A673 (cell line): ENCODE data around the gene RNF149. TPM values are rescaled to one million over a fixed set of nuclear protein-coding genes. Genes with fewer than 3 reads are reported as not detected.

Source experiments
- BruUV-seq: library from RNA; stranded (reverse); fragments of 400-500 nt; replicated peaks from 2 replicates; lab custom pipeline; 2021; lab: Mats Ljungman, UMichigan
- CTCF ChIA-PET: fragments of 300-600 bp; sonication (Branson Sonifier 250); formaldehyde crosslinking; loops from one replicate; lab custom pipeline; 2022; ENCODE audit warnings: antibody characterized with exemption; lab: Charles Lee
- POLR2A ChIA-PET: fragments of 300-600 bp; sonication (Branson Sonifier 250); formaldehyde crosslinking; loops from one replicate; lab custom pipeline; 2022; ENCODE audit warnings: antibody characterized with exemption; ENCODE audit not compliant: low non-redundant PET; lab: Charles Lee
- DNase-seq: peaks from one replicate; pipeline ENCODE4 v3.0.0-alpha.2; 2015; ENCODE audit warnings: low spot score
- H3K27ac ChIP-seq: fragments of 200-600 bp; sonication (generic); 2 replicates; pipeline ENCODE4 v1.5.1; 2016; ENCODE audit warnings: mixed run types, low read depth, mild to moderate bottlenecking, mixed read lengths, antibody characterized with exemption, low read length; ENCODE audit not compliant: poor library complexity, severe bottlenecking
- H3K27me3 ChIP-seq: fragments of 200-600 bp; sonication (generic); replicated peaks from 2 replicates; pipeline ENCODE4 v1.6.1; 2017; ENCODE audit warnings: mixed run types, low read depth, mild to moderate bottlenecking, mixed read lengths, antibody characterized with exemption, low read length; ENCODE audit not compliant: insufficient read depth, poor library complexity
- H3K36me3 ChIP-seq: fragments of 200-600 bp; sonication (generic); 2 replicates; pipeline ENCODE4 v1.6.1; 2016; ENCODE audit warnings: mixed run types, mild to moderate bottlenecking, mixed read lengths, antibody characterized with exemption, low read length; ENCODE audit not compliant: insufficient read depth, poor library complexity, severe bottlenecking
- H3K4me1 ChIP-seq: fragments of 200-600 bp; sonication (generic); 2 replicates; pipeline ENCODE4 v1.6.1; 2017; ENCODE audit warnings: mixed run types, mild to moderate bottlenecking, mixed read lengths, antibody characterized with exemption, low read length; ENCODE audit not compliant: insufficient read depth, poor library complexity, severe bottlenecking
- H3K4me3 ChIP-seq: fragments of 200-600 bp; sonication (generic); 2 replicates; pipeline ENCODE4 v1.5.1; 2016; ENCODE audit warnings: low read depth, mixed run types, mild to moderate bottlenecking, mixed read lengths, low read length; ENCODE audit not compliant: poor library complexity, severe bottlenecking
- H3K9me3 ChIP-seq: fragments of 200-600 bp; sonication (generic); 2 replicates; pipeline ENCODE4 v1.6.1; 2016; ENCODE audit warnings: mixed run types, low read depth, mild to moderate bottlenecking, mixed read lengths, antibody characterized with exemption, low read length; ENCODE audit not compliant: poor library complexity, severe bottlenecking
- CTCF ChIP-seq: fragments of 300-800, 200-600 bp; sonication (generic); conservative IDR thresholded peaks from 2 replicates; pipeline ENCODE4 v1.5.1; 2017; ENCODE audit warnings: low read depth, mild to moderate bottlenecking, antibody characterized with exemption, low read length, moderate library complexity, mixed read lengths
- EZH2 ChIP-seq: fragments of 200-600 bp; sonication (generic); IDR thresholded peaks from 2 replicates; pipeline ENCODE4 v1.6.1; 2017; ENCODE audit warnings: borderline replicate concordance, low read depth, mild to moderate bottlenecking, mixed read lengths, antibody characterized with exemption, low read length; ENCODE audit not compliant: poor library complexity, severe bottlenecking
- intact Hi-C: fragments of 100-400 bp; cut with micrococcal nuclease; formaldehyde crosslinking; loops from one replicate; pipeline ENCODE4 v1.10.0; 2022; ENCODE audit not compliant: unreplicated experiment
- total RNA-seq: library from RNA; stranded (reverse); gene quantifications from 2 replicates; pipeline ENCODE4 v1.2.3, GENCODE V29; 2021

The RNF149 gene
- total RNA-seq, 1 experiment from 2014 or later, result 26.8 TPM

DNA sequence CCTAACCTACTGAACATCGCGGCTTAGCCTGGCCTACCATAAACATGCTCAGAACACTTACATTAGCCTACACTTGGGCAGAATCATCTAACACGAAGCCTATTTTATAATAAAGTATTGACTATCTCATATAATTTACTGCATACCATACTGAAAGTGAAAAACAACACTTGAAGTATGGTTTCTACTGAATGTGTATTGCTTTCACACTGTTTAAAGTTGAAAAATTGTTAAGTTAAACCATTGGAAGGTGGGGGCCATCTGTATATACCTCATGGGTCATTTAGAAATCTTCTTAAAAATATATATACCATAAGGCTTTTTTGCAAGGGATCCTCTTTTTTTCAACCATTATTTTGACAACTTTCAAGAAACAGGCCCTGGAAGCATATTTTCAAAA lies 16.5 kb downstream of the RNF149 start:
- H3K4me1 ChIP-seq, result no peaks in the 10 kb centered on the region
- H3K9me3 ChIP-seq, result no peaks in the 10 kb centered on the region
- ChIA-PET POLR2A (no interaction called here), CTCF (no interaction called here)
- TF ChIP-seq CTCF (no peak), EZH2 (no peak)
- H3K4me3 ChIP-seq, result no peak overlapping the region
- intact Hi-C loops, result no loop called here
- no TSS peak for BruUV-seq
- H3K36me3 ChIP-seq, result peaks cover 36% of the 10 kb centered on the region
- DNase-seq, result no peak
- no peaks in the 10 kb centered on the region for H3K27me3 ChIP-seq
- no peak overlapping the region for H3K27ac ChIP-seq

DNA sequence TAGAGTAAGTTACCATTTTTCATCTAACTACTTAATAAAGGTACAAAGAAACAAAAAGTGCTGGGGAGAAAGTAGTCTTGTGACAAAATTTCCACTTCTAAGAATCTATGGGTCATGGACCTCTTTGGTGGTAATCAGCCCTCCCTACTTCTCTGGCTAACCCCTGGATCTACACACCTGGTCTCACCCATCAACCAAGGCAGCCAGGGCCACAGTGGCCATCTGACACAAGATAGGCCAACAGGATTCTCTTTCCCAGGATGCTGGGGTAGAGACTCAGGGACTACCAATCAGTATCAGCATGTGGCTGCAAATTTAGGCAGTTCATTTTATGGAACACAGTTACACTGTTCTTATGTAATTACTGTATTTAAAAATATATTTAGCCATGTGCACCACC lies 17.8 kb downstream of the RNF149 start:
- Histone ChIP-seq H3K27ac (no peak overlapping the region), H3K4me3 (no peak overlapping the region), H3K27me3 (no peaks in the 10 kb centered on the region), H3K9me3 (no peaks in the 10 kb centered on the region), H3K4me1 (no peaks in the 10 kb centered on the region), H3K36me3 (peaks cover 49% of the 10 kb centered on the region)
- no TSS peak for BruUV-seq
- POLR2A ChIA-PET, result no interaction called here
- no peak for DNase-seq
- TF ChIP-seq CTCF (no peak), EZH2 (no peak)
- intact Hi-C loops, result no loop called here
- CTCF ChIA-PET, result no interaction called here

DNA sequence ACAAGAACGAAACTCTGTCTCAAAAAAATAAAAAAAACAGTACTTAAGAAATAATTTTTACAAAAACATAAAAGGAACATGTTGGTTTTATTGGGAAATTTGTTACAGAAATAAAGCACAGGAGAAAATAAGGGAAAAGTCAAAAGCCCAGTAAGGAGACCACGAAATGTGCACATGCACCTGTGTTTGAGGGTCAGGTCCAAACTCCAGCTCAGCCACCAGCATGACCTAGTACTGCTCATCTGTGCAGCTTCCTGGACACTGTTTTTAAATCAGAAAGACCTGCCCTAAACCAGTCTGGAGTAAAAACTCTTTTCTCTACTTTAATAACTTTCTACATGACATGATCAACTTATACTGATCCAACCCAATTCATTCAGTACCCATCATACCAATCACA lies 21.2 kb downstream of the RNF149 start:
- ChIA-PET POLR2A (no interaction called here), CTCF (no interaction called here)
- H3K4me1 ChIP-seq, result no peaks in the 10 kb centered on the region
- intact Hi-C loops, result no loop called here
- peaks cover 47% of the 10 kb centered on the region for H3K36me3 ChIP-seq
- H3K4me3 ChIP-seq, result no peak overlapping the region
- no peak for DNase-seq
- no peaks in the 10 kb centered on the region for H3K9me3 ChIP-seq
- H3K27me3 ChIP-seq, result no peaks in the 10 kb centered on the region
- H3K27ac ChIP-seq, result no peak overlapping the region
- no TSS peak for BruUV-seq
- TF ChIP-seq CTCF (no peak), EZH2 (no peak)
